ENCODE data around the gene PGAP3.
A peak's percentile ranks its signal among the peaks of the same experiment; 100 is the strongest.

PGAP3 gene

DNA sequence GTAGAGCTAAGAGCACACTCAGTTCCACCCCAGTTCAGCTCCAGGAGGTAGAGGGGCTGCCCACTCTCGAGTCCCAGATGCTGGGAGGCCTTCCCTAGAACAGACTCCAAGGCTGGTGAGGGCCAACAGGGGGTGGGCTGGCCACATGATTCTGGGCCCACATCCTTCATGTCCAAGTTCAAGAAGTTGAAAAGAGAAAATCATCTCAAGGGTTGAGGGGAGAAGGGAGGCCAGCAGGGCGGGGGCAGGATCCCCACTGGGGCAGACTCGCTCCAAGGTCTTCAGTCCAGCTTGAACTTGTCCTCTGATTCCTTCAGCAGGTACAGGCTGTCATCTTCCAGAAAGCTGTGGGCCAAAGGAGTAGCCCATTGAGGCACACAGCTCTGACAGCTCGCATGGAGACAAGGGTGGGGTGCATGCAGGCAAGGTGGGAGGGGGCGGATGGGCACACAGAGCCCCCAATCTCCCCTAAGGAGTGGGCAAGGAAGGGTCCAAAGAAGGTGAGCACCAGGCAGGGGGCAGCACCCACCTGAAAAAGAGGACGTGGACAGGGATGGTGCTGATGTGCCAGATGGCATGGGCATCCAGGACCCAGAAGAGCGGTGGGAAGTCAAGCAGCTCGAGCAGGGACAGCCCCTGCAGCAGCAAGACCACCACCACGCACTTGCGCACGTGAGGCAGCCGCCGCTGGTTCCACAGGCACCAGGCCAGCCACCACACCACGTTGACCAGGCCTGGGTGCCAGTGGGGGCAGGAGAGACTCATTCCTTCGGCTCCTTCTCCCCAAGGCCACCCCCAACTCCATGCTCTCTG is 15.1 kb downstream of the PGAP3 start:
- ATAC-seq: no peak
- H3K27me3 Mint-ChIP-seq: peaks cover 42% of the 10 kb centered on the region
- H3K4me1 Mint-ChIP-seq: peaks cover 58% of the 10 kb centered on the region

DNA sequence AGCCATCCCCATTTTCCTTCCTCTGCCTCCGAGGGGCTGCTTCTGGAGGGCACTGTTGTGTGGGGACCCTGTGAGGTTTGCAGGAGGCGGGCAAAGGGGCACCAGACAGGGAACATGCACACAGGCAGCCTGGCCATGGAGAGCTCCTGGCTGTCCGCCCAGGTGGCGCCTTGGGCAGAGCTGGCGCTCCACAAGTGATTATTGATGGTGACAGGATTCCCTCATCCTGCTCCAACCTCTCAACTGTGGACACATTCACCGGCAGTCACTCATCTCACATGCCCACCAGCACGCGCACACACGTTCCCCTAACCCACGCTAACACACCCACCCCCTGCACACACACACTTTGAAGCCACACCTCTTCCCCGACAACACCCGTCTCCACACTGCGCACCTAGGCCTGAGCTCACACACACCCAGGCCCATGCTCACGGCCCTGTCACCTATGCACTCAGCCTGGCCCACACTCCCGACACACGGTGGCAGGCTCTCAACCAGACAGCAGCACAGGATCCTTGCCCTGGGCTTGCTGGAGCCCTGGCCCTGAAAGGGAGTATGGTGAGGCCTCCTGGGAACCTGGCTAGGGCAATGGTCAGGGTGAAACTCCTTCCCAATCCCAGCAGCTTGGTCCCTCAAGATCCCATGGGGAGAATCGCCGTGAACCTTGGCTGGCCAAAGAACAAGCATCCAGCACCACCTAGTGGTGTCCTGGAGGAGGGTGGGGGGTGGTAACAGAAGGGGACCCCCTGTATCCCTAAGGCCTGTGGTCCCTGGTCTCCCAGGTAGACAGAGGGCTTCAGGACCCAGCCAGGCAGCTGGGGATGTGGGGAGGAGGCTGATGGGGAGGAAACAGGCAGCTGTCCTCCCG is 16.0 kb downstream of the PGAP3 start:
- peak; percentile 27 for ATAC-seq
- Mint-ChIP-seq H3K27ac (peak overlapping the region in 1 of 2 donors; percentile 36), H3K27me3 (peaks cover 48% of the 10 kb centered on the region), H3K9me3 (no peaks in the 10 kb centered on the region), H3K4me1 (peaks cover 54% of the 10 kb centered on the region), H3K4me3 (no peak overlapping the region)
- DNase-seq: no peak

More for the DNA sequence above, 15.1 kb downstream of the PGAP3 start:
- Mint-ChIP-seq H3K9me3 (no peaks in the 10 kb centered on the region), H3K4me3 (no peak overlapping the region), H3K27ac (no peak overlapping the region)
- DNase-seq: no peak

DNA sequence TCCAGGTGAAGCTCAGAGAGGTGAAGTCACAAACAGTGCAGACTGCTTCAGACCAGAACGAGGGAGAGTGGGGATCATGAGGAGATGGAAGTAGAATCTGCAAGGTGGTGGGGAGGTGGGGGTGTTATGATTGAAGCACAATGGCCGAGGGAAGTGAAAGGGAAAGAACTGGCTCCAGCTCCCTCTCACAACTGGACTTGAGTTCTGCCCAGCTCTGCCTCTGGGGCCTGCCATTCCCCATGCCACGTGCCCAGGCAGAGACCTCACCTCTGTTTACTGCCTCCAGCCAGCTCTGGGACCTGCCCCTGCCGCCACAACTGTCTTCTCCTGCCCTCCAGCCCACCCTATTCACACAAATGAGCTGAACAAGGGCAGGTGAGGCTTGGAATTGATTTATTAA is 17.1 kb downstream of the PGAP3 start:
- Mint-ChIP-seq H3K27me3 (peaks cover 59% of the 10 kb centered on the region), H3K4me1 (peaks cover 54% of the 10 kb centered on the region), H3K4me3 (no peak overlapping the region), H3K9me3 (no peaks in the 10 kb centered on the region), H3K27ac (no peak overlapping the region)
- ATAC-seq: no peak
- DNase-seq: no peak

DNA sequence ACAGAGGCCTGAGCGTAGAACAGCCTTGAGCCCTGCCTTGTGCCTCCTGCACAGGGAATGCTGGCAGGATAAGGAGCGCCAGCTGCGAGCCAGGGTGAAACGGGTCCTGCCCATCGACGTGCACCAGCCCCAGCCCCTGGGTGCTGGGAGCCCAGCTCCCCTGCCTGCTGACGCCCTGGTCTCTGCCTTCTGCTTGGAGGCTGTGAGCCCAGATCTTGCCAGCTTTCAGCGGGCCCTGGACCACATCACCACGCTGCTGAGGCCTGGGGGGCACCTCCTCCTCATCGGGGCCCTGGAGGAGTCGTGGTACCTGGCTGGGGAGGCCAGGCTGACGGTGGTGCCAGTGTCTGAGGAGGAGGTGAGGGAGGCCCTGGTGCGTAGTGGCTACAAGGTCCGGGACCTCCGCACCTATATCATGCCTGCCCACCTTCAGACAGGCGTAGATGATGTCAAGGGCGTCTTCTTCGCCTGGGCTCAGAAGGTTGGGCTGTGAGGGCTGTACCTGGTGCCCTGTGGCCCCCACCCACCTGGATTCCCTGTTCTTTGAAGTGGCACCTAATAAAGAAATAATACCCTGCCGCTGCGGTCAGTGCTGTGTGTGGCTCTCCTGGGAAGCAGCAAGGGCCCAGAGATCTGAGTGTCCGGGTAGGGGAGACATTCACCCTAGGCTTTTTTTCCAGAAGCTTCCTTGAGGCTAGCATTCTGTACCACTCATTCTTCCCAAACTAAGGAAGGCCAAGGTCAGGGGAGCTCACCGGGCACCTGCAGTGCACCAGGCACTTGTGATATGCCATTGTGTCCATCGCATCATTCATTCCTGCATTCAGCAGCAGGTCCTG is 17.7 kb downstream of the PGAP3 start:
- Mint-ChIP-seq H3K4me1 (peaks cover 50% of the 10 kb centered on the region), H3K27me3 (peaks cover 61% of the 10 kb centered on the region), H3K27ac (no peak overlapping the region), H3K9me3 (no peaks in the 10 kb centered on the region), H3K4me3 (no peak overlapping the region)
- DNase-seq (no peak), ATAC-seq (no peak)

DNA sequence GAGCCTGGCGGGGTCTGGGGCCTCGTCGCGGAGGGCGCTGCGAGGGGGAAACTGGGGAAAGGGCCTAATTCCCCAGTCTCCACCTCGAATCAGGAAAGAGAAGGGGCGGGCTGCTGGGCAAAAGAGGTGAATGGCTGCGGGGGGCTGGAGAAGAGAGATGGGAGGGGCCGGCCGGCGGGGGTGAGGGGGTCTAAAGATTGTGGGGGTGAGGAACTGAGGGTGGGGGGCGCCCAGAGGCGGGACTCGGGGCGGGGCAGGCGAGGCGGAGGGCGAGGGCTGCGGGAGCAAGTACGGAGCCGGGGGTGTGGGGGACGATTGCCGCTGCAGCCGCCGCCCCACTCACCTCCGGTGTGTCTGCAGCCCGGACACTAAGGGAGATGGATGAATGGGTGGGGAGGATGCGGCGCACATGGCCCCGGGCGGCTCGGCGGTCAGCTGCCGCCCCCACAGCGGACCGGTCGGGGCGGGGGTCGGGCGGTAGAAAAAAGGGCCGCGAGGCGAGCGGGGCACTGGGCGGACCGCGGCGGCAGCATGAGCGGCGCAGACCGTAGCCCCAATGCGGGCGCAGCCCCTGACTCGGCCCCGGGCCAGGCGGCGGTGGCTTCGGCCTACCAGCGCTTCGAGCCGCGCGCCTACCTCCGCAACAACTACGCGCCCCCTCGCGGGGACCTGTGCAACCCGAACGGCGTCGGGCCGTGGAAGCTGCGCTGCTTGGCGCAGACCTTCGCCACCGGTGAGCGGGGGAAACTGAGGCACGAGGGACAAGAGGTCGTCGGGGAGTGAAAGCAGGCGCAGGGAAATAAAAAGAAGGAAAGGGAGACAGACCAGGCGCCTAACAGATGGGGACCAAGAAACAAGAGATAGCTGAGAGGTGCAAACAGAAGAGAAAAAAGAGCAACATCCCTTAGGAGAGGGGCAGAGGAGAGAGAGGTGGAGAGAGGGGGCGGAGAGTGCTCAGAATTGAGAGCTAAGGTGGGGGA is 19.6 kb downstream of the PGAP3 start, which contains the start of gene PNMT:
PNMT (plus strand) TSS at position 509 of the 980 bp plus-strand sequence; CDS start at position 532, 23 bp downstream.
- DNase-seq (peak; percentile 73 to 75), ATAC-seq (peak; percentile 74)
- H3K27ac Mint-ChIP-seq: peak within 1 kb of the TSS; percentile 33 to 65
- no peaks in the 10 kb centered on the region for H3K9me3 Mint-ChIP-seq
- H3K4me3 Mint-ChIP-seq: peak within 1 kb of the TSS; percentile 41 to 59
- peaks cover 61% of the 10 kb centered on the region for H3K27me3 Mint-ChIP-seq
- peaks cover 58% of the 10 kb centered on the region for H3K4me1 Mint-ChIP-seq

DNA sequence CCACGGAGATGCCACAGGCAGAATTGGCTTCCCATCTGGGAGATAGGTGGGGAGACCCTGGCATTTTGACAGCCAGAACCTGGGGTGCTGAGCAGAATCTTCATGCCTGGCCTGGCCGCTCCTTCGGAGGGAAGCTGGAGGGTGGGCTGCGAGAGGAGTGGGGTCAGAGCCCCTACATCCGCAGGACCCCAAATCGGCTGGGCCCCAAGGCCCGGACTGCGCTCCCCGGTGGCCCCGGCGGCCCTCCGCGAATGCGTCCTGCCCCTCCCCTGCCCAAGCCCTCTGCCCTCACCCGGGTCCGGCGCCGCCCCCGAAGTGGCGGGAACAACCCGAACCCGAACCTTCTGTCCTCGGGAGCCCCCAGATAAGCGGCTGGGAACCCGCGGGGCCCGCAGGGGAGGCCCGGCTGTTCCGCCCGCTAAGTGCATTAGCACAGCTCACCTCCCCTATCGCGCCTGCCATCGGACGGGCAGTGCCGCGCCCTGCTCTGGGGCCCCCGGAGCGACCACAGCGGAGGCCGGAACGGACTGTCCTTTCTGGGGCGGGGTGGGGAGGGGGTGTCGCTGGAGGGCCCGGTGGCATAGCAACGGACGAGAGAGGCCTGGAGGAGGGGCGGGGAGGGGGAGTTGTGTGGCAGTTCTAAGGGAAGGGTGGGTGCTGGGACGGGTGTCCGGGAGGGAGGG is 20.5 kb downstream of the PGAP3 start:
- peaks cover 61% of the 10 kb centered on the region for H3K27me3 Mint-ChIP-seq
- ATAC-seq (peak; percentile 21), DNase-seq (no peak)
- peak overlapping the region; percentile 66 to 68 for H3K4me3 Mint-ChIP-seq
- H3K4me1 Mint-ChIP-seq: peaks cover 57% of the 10 kb centered on the region
- H3K9me3 Mint-ChIP-seq: no peaks in the 10 kb centered on the region
- H3K27ac Mint-ChIP-seq: peak overlapping the region in 1 of 2 donors; percentile 64

DNA sequence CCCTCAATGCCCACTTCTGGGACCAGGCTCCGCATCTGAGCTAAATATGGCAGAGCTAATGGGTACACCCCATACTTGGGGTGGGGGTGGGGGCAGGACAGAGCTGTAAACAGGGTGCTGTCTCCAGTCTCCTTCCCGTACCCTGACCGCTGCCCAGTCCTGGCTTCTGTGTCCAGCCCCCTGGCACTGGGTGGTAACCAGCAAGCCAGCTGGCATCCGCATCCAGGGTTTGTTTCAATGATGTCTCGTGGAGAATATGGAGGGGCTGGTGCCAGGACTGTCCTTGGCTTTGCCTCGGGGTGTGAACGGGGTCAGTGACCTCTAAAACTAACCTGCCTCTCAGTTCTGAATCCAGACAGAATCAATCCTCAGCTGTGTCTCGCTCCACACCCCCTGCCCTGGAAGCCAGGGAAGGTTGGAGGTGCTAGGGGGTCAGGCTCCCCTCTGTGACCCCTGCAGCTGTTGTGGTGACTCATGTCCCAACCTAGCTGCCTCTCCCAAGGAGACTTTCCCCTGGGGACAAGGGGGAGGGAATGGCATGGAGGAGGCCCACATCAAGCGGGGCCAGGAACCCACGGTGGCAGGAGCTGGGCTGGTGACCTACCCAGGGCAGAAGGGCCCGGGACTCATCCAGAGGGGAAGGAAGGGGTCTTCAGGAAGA is 21.1 kb downstream of the PGAP3 start:
- H3K4me3 Mint-ChIP-seq: peak overlapping the region; percentile 66 to 68
- no peaks in the 10 kb centered on the region for H3K9me3 Mint-ChIP-seq
- ATAC-seq (no peak), DNase-seq (peak in 1 of 2 donors; percentile 10)
- H3K4me1 Mint-ChIP-seq: peaks cover 50% of the 10 kb centered on the region
- H3K27me3 Mint-ChIP-seq: peaks cover 55% of the 10 kb centered on the region
- peak overlapping the region in 1 of 2 donors; percentile 64 for H3K27ac Mint-ChIP-seq

DNA sequence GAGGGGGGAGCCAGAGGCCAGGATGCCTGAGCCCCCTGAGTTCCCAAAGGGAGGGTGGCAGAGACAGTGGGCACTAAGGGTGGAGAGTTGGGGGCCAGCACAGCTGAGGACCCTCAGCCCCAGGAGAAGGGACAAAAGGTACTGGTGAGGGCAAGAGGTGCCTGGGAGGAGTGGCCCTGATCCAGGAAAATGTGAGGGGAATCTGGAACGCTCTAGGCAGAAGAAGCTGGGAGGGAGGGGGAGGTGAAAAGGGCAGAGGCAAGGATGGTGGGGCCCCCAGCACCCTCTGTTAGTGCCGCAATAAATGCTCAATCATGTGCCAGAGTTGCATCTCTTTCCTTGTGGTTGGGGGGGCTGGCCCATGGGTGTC is 21.6 kb downstream of the PGAP3 start:
- Mint-ChIP-seq H3K9me3 (no peaks in the 10 kb centered on the region), H3K27ac (no peak overlapping the region), H3K27me3 (peaks cover 50% of the 10 kb centered on the region), H3K4me3 (no peak overlapping the region), H3K4me1 (peaks cover 48% of the 10 kb centered on the region)
- no peak for ATAC-seq
- DNase-seq: no peak

DNA sequence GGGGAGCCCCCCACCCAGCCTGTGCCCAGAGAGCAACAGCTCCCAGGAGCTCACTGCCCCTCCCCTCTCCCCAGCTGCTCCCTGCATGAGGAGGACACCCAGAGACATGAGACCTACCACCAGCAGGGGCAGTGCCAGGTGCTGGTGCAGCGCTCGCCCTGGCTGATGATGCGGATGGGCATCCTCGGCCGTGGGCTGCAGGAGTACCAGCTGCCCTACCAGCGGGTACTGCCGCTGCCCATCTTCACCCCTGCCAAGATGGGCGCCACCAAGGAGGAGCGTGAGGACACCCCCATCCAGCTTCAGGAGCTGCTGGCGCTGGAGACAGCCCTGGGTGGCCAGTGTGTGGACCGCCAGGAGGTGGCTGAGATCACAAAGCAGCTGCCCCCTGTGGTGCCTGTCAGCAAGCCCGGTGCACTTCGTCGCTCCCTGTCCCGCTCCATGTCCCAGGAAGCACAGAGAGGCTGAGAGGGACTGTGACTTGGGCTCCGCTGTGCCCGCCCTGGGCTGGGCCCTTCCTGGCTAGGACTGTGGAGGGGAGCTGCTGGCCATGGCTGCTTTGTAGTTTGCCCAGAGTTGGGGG is 22.1 kb downstream of the PGAP3 start:
- no peak overlapping the region for H3K4me3 Mint-ChIP-seq
- H3K27me3 Mint-ChIP-seq: peaks cover 46% of the 10 kb centered on the region
- DNase-seq (no peak), ATAC-seq (no peak)
- peaks cover 52% of the 10 kb centered on the region for H3K4me1 Mint-ChIP-seq
- H3K27ac Mint-ChIP-seq: peak overlapping the region in 1 of 2 donors; percentile 54
- H3K9me3 Mint-ChIP-seq: no peaks in the 10 kb centered on the region

DNA sequence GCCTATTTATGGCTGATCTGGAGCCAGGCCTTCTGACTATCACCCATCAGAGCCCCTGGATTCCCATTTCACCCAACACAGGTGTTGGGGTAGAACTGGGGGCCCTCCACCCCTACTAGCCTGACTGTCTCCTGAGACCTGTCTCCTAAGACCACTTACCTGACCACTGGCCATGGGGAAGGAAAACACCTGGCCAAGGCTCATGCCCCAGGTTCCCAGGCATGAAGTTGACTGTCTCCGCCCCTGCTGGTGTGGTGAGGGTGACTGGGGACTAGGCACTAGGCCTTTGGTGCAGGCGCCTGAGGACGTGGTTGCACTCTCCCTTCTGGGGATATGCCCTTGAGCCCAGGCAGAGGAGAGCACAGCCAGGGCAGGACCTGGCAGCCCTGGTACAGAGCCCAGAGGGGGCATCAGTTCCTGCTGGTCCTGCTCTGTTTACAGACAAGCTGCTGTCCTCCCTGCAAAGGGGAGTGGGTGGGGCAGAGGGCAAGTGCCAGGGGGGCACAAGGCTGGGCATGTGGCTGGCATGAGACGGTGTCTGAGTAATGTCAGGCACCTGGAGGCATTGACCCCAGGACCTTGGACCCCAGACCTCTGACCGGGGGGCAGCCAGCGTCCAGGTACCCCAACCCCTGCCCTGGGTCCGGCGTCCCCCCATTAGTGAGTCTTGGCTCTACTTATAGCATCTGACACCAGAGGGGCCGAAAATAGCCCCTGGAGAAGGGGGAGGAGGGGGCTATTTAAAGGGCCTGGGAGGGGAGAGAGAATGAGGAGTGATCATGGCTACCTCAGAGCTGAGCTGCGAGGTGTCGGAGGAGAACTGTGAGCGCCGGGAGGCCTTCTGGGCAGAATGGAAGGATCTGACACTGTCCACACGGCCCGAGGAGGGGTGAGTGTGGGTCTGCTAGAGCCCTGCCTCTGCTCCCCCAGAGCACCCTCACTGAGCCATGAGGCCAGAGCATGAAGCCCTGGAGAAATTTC is 23.0 kb downstream of the PGAP3 start, which contains the start of gene TCAP:
TCAP (plus strand) TSS at position 769 of the 981 bp plus-strand sequence; CDS start at position 780, 11 bp downstream.
- no peak for ATAC-seq
- Mint-ChIP-seq H3K9me3 (no peaks in the 10 kb centered on the region), H3K4me1 (peaks cover 57% of the 10 kb centered on the region), H3K4me3 (peak within 1 kb of the TSS in 1 of 2 donors; percentile 15), H3K27ac (peak within 1 kb of the TSS in 1 of 2 donors; percentile 67), H3K27me3 (peaks cover 39% of the 10 kb centered on the region)
- DNase-seq: no peak

DNA sequence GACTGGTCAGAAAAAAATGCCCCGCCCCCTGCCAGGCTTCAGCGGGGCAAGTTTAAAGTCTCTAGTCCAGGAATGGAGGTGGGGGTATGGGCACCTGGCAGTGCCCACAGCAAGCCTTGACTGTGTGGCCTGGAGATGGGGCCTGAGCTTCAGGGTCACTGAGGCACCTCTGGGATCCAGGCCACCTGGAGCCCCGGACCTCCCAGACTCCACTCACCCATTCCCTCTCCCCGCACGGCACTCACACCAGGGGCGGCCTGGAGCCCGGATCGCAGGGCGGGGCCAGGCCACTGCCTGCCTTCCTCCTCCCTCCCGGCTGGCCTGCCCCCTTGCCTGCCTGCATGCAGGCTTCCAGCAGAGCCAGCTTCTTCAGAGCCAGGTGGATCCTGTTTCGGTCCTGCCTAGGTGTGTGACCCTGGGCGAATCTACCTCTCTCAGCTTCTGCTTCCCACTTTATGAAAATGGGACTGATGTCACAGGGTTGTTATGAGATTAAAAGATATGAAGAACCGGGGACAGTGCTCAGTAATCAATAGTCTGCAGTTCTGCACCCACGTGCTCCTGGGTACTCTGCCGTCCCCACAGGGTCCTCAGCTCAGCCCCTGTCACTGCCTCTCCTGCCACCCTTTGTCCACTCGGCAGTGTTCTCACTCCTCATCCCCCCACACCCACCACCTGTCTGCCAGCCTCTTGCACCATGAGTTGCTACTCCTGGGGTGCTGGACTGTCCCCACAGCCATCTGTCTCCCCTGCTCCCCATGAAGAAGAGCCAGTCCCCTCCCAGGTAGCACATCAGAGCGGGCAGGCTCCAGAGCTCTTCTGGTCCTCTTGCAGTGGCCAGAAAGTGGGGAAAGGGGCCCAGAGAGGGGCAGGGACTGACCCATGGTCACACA is 23.9 kb downstream of the PGAP3 start:
- Mint-ChIP-seq H3K4me1 (peaks cover 61% of the 10 kb centered on the region), H3K9me3 (no peaks in the 10 kb centered on the region), H3K27ac (no peak overlapping the region), H3K27me3 (peaks cover 32% of the 10 kb centered on the region), H3K4me3 (no peak overlapping the region)
- ATAC-seq: no peak
- DNase-seq: no peak
